Raji (cell line): Measurements from ENCODE around the gene FAM13A.

Experiments used
- POLR2A ChIP-seq: IDR thresholded peaks from 2 replicates; pipeline ENCODE4 v1.6.1; 2011; ENCODE audit warnings: low read depth, low read length, control low read depth; ENCODE audit not compliant: insufficient read depth

Gene FAM13A

DNA sequence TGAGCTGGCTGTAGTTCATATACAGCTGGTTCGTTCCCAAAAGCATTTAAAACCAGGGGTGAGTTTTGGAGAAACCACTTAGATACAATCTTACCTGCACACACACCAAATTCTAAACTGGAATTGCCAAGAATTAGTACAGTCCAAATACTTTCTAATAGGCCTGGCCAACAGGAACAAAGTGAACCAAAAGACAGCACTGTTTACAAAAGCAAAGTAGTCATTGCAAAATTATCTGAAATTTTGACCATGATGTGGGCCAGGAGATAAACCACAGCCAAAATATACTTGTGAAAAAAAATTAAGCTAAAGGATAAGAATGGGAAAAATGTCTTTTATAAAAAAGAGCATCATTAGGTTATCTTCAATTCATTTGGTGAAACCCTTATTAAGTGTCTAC lies 321.4 kb downstream of the FAM13A start:
- TF ChIP-seq POLR2A, result no peak

- TF ChIP-seq POLR2A, result no peak
These were observed 322.5 kb downstream of the FAM13A start for GRCh38 chr4:88734403-88734949.

GRCh38 chr4:88732714-88733368 lies 324.1 kb downstream of the FAM13A start:
- no peak for TF ChIP-seq POLR2A

DNA sequence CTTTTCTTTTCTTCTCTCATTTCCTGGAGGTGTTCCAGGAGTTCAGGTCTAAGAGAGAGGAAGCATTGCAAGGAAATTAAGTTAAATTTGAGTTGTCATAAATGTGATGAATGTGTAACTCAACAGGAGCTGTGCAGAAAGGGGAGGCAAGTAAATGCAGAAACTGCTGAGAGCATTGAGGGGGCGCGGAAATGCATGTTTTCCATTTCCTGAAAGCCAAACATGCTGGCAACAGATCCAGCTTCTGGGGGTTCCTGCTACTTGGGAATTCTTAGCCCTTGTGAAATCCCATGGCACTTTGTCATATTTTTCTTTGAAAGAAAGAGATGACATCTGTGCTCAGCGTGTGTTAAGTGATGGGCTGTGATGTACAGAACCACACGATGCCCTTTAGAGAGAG lies 325.6 kb downstream of the FAM13A start:
- TF ChIP-seq POLR2A, result no peak

- TF ChIP-seq POLR2A, result no peak
These were observed 326.2 kb downstream of the FAM13A start for GRCh38 chr4:88730811-88731210.

DNA sequence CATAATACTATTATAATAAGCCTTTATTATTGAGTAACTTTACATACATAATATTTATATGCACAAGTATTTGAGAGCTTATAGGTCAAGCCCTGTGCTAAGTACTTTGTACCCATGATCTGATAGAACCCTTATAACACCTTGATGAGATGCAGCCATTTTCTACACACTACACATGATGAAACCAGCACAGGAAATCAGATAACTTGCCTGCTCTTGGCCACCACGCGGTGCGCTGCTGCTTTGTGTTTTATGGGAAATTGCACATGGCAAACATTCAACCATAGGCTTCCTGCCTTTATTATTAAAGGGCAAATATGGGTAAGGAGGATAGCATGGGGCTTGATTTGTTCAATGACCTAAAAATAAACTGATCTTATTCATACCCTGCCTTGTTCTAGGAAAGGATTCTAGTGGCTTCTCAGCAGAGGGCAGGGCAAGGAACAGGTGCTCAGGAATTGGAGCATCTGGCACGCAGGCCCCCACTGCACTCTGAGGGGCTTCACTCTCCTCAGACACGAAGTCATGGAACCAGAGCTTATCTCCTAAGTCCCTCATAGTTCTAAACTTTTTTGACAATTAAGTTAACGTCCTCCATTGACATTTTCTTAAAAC lies 327.7 kb downstream of the FAM13A start:
- no peak for TF ChIP-seq POLR2A

- TF ChIP-seq POLR2A, result no peak
These were observed 328.8 kb downstream of the FAM13A start for GRCh38 chr4:88728146-88728545.

DNA sequence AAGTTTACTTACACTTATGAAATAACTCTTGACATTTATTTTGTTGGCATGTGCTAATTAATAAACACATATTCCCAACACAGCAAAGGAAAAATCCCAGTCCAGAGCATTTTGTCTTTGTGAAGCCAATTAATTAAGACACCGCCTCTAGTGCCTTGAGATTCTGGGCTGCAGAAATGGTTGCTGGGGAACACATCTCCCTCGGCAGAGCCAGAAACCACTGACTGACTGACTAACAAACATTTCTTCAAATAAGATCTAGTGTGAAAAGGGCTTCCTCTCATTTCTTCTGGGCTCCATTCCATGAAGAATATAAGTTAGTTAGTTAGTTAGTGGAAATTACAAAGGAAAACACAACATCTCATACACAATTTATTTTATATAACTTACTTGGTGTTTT lies 331.0 kb downstream of the FAM13A start:
- no peak for TF ChIP-seq POLR2A

GRCh38 chr4:88725143-88725542 lies 331.8 kb downstream of the FAM13A start:
- TF ChIP-seq POLR2A, result no peak

DNA sequence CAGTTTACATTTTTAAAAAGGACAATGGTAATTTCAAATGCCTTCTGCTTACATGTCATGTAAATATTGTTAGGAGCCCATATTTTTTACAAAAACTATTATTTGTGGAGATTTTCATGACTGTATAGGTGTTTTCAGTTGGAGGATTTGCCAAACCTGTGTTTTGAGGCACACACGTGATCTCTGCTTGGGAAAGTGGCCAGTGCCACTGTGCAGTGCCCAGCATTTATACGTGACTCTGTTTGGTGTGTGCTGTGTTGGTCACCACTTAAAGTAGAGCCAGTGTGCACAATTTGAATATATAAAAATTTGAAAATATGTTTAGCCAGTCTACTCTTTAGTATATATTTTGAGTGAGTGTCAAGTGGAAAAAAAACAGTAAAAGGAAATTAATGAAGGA lies 332.6 kb downstream of the FAM13A start:
- TF ChIP-seq POLR2A, result no peak

DNA sequence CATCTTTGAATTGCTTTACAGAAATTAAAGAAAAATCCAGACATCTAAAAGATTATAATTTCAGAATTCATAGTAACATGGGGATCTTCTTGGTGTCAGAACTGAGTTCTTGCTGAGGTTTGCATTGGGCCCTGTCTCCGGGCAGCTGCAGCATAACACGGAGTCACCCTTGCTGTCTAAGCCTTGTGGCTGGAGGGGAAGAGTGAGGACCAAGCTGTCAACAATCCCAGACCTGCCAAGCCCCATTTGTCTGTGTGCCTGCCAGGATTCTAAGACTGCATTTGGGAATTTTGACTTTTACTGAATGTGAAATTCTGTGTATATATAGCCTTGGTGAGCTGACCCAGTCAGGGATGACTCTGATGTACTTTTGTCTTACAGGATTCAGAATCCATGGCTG lies 334.2 kb downstream of the FAM13A start:
- TF ChIP-seq POLR2A, result no peak

DNA sequence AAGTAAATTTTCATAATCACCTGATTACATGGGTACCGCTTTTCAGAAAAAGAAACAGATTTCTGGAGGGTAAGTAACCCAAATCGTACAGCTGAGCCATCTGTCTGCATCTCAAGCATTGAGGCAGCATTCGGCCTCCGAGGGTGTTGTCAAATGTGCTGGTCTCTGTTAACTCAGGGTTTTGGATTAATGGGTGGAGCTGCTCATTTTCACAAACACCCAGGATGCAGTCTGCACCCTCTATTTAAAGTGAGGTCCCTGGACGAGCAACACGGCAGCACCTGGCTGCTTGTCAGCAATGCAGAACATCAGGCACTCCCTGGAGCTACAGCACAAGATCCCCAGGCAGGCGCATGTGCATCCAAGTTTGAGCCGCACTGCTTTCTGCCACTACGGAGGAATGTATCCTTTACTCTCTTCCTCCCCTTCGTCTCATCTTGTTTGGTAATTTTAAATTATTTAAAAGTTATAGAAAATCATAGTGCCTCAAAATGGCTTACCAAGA lies 334.7 kb downstream of the FAM13A start:
- no peak for TF ChIP-seq POLR2A

GRCh38 chr4:88720451-88721428 lies 336.2 kb downstream of the FAM13A start:
- no peak for TF ChIP-seq POLR2A

DNA sequence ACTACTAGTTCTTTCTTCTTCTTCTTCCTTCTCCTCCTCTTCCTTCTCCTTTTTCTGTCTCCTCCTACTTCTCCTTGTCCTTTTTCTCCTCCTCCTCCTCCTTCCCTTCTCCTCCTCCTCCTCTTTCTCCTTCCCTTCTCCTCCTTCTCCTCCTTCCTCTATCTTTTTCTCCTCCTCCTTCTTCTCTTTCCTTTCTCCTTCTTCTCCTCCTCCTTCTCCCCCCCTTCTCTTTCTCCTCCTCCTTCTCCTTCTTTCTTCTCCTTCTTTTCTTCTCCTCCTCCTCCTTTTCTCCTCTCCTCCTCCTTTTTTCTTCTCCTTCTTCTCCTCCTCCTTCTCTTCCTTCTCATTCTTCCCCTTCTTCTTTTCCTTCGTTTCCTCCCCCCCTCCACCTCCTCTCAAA lies 337.6 kb downstream of the FAM13A start:
- no peak for TF ChIP-seq POLR2A

- TF ChIP-seq POLR2A, result no peak
These were observed 338.9 kb downstream of the FAM13A start for GRCh38 chr4:88718098-88718497.
